ENCODE results near the gene SERPINA5.

SERPINA5 gene

GRCh38 chr14:94543449-94544124 is 37.6 kb upstream of the SERPINA5 start:
- H2BK15ac ChIP-seq (replicated peaks; ENCODE audit: low read depth): no peak overlapping the region
- no peak overlapping the region for H3K27ac ChIP-seq (ENCODE audit: low read depth, low read length)
- no peaks in the 10 kb centered on the region for H3K79me2 ChIP-seq (ENCODE audit: control insufficient read depth, insufficient read depth, low read length)
- no peak overlapping the region for H2AK5ac ChIP-seq (ENCODE audit: low read length)
- H3K4ac ChIP-seq (ENCODE audit: low read depth, low read length): no peak overlapping the region
- no peak overlapping the region for H4K5ac ChIP-seq (ENCODE audit: low read length)
- H3K36me3 ChIP-seq (ENCODE audit: control insufficient read depth, insufficient read depth, low read length): no peaks in the 10 kb centered on the region
- no peak overlapping the region for H3K56ac ChIP-seq (ENCODE audit: low read length)
- no peak overlapping the region for H2BK120ac ChIP-seq (ENCODE audit: low read depth, low read length)
- no peaks in the 10 kb centered on the region for H3K27me3 ChIP-seq (ENCODE audit: insufficient read depth, low read length, poor library complexity)
- H3K9ac ChIP-seq (ENCODE audit: low read length): no peak overlapping the region
- H2BK5ac ChIP-seq (ENCODE audit: low read length): no peak overlapping the region
- no peak for DNase-seq
- no peak overlapping the region for H3K18ac ChIP-seq (ENCODE audit: low read length)
- no peak overlapping the region for H3K4me3 ChIP-seq (ENCODE audit: low read length)
- peaks cover 3% of the 10 kb centered on the region for H3K4me1 ChIP-seq (ENCODE audit: control insufficient read depth, low read depth, low read length)
- no peak overlapping the region for H4K8ac ChIP-seq (ENCODE audit: low read depth, low read length)
- no peak overlapping the region for H3K23ac ChIP-seq (ENCODE audit: low read length)
- no CpG with 5 or more reads among the region's 15 CpGs for WGBS (ENCODE audit: extremely low coverage, insufficient coverage, low lambda C conversion rate)
- no peak overlapping the region for H3K4me2 ChIP-seq (ENCODE audit: low read length)
- H3K79me1 ChIP-seq (ENCODE audit: low read length): no peaks in the 10 kb centered on the region

GRCh38 chr14:94544726-94545125 is 36.5 kb upstream of the SERPINA5 start:
- no peaks in the 10 kb centered on the region for H3K79me2 ChIP-seq (ENCODE audit: control insufficient read depth, insufficient read depth, low read length)
- no peak overlapping the region for H3K4me2 ChIP-seq (ENCODE audit: low read length)
- H2BK120ac ChIP-seq (ENCODE audit: low read depth, low read length): no peak overlapping the region
- no peak overlapping the region for H3K4ac ChIP-seq (ENCODE audit: low read depth, low read length)
- H3K23ac ChIP-seq (ENCODE audit: low read length): no peak overlapping the region
- no peak overlapping the region for H2AK5ac ChIP-seq (ENCODE audit: low read length)
- no peak overlapping the region for H3K56ac ChIP-seq (ENCODE audit: low read length)
- H3K36me3 ChIP-seq (ENCODE audit: control insufficient read depth, insufficient read depth, low read length): no peaks in the 10 kb centered on the region
- H3K27me3 ChIP-seq (ENCODE audit: insufficient read depth, low read length, poor library complexity): no peaks in the 10 kb centered on the region
- H3K79me1 ChIP-seq (ENCODE audit: low read length): no peaks in the 10 kb centered on the region
- H2BK15ac ChIP-seq (replicated peaks; ENCODE audit: low read depth): no peak overlapping the region
- H4K5ac ChIP-seq (ENCODE audit: low read length): no peak overlapping the region
- H3K27ac ChIP-seq (ENCODE audit: low read depth, low read length): no peak overlapping the region
- no peak for DNase-seq
- WGBS (ENCODE audit: extremely low coverage, insufficient coverage, low lambda C conversion rate): no CpG with 5 or more reads among the region's 7 CpGs
- H3K18ac ChIP-seq (ENCODE audit: low read length): no peak overlapping the region
- H2BK5ac ChIP-seq (ENCODE audit: low read length): no peak overlapping the region
- no peak overlapping the region for H4K8ac ChIP-seq (ENCODE audit: low read depth, low read length)
- no peak overlapping the region for H3K9ac ChIP-seq (ENCODE audit: low read length)
- peaks cover 3% of the 10 kb centered on the region for H3K4me1 ChIP-seq (ENCODE audit: control insufficient read depth, low read depth, low read length)
- H3K4me3 ChIP-seq (ENCODE audit: low read length): no peak overlapping the region

- no peak overlapping the region for H3K27ac ChIP-seq (ENCODE audit: low read depth, low read length)
- H3K4me3 ChIP-seq (ENCODE audit: low read length): no peak overlapping the region
- peak; percentile 27 for DNase-seq
- no peak overlapping the region for H2AK5ac ChIP-seq (ENCODE audit: low read length)
- H4K8ac ChIP-seq (ENCODE audit: low read depth, low read length): no peak overlapping the region
- no peak overlapping the region for H3K4me2 ChIP-seq (ENCODE audit: low read length)
- H3K56ac ChIP-seq (ENCODE audit: low read length): no peak overlapping the region
- no peak overlapping the region for H2BK5ac ChIP-seq (ENCODE audit: low read length)
- no peaks in the 10 kb centered on the region for H3K27me3 ChIP-seq (ENCODE audit: insufficient read depth, low read length, poor library complexity)
- no peaks in the 10 kb centered on the region for H3K36me3 ChIP-seq (ENCODE audit: control insufficient read depth, insufficient read depth, low read length)
- no peak overlapping the region for H2BK120ac ChIP-seq (ENCODE audit: low read depth, low read length)
- H3K4me1 ChIP-seq (ENCODE audit: control insufficient read depth, low read depth, low read length): peaks cover 1% of the 10 kb centered on the region
- H4K5ac ChIP-seq (ENCODE audit: low read length): no peak overlapping the region
- no peak overlapping the region for H3K4ac ChIP-seq (ENCODE audit: low read depth, low read length)
- H3K79me2 ChIP-seq (ENCODE audit: control insufficient read depth, insufficient read depth, low read length): no peaks in the 10 kb centered on the region
- no CpG with 5 or more reads among the region's 15 CpGs for WGBS (ENCODE audit: extremely low coverage, insufficient coverage, low lambda C conversion rate)
- no peak overlapping the region for H3K23ac ChIP-seq (ENCODE audit: low read length)
- H3K9ac ChIP-seq (ENCODE audit: low read length): no peak overlapping the region
- H3K79me1 ChIP-seq (ENCODE audit: low read length): no peaks in the 10 kb centered on the region
- no peak overlapping the region for H3K18ac ChIP-seq (ENCODE audit: low read length)
- no peak overlapping the region for H2BK15ac ChIP-seq (replicated peaks; ENCODE audit: low read depth)
These were observed 35.9 kb upstream of the SERPINA5 start for GRCh38 chr14:94545131-94545841.

GRCh38 chr14:94547151-94547680 is 34.0 kb upstream of the SERPINA5 start:
- no peak overlapping the region for H3K4ac ChIP-seq (ENCODE audit: low read depth, low read length)
- H3K18ac ChIP-seq (ENCODE audit: low read length): no peak overlapping the region
- no peaks in the 10 kb centered on the region for H3K27me3 ChIP-seq (ENCODE audit: insufficient read depth, low read length, poor library complexity)
- H4K5ac ChIP-seq (ENCODE audit: low read length): no peak overlapping the region
- no peaks in the 10 kb centered on the region for H3K4me1 ChIP-seq (ENCODE audit: control insufficient read depth, low read depth, low read length)
- WGBS (ENCODE audit: extremely low coverage, insufficient coverage, low lambda C conversion rate): no CpG with 5 or more reads among the region's 8 CpGs
- H3K9ac ChIP-seq (ENCODE audit: low read length): no peak overlapping the region
- no peak overlapping the region for H3K27ac ChIP-seq (ENCODE audit: low read depth, low read length)
- no peaks in the 10 kb centered on the region for H3K36me3 ChIP-seq (ENCODE audit: control insufficient read depth, insufficient read depth, low read length)
- no peaks in the 10 kb centered on the region for H3K79me1 ChIP-seq (ENCODE audit: low read length)
- H2AK5ac ChIP-seq (ENCODE audit: low read length): no peak overlapping the region
- H3K4me2 ChIP-seq (ENCODE audit: low read length): no peak overlapping the region
- no peaks in the 10 kb centered on the region for H3K79me2 ChIP-seq (ENCODE audit: control insufficient read depth, insufficient read depth, low read length)
- DNase-seq: no peak
- H3K4me3 ChIP-seq (ENCODE audit: low read length): no peak overlapping the region
- H2BK120ac ChIP-seq (ENCODE audit: low read depth, low read length): no peak overlapping the region
- H4K8ac ChIP-seq (ENCODE audit: low read depth, low read length): no peak overlapping the region
- H2BK15ac ChIP-seq (replicated peaks; ENCODE audit: low read depth): no peak overlapping the region
- H3K56ac ChIP-seq (ENCODE audit: low read length): no peak overlapping the region
- H3K23ac ChIP-seq (ENCODE audit: low read length): no peak overlapping the region
- no peak overlapping the region for H2BK5ac ChIP-seq (ENCODE audit: low read length)

GRCh38 chr14:94547726-94548125 is 33.5 kb upstream of the SERPINA5 start:
- Histone ChIP-seq H3K18ac (ENCODE audit: low read length) (no peak overlapping the region), H2BK15ac (replicated peaks; ENCODE audit: low read depth) (no peak overlapping the region), H3K79me1 (ENCODE audit: low read length) (no peaks in the 10 kb centered on the region), H3K36me3 (ENCODE audit: control insufficient read depth, insufficient read depth, low read length) (no peaks in the 10 kb centered on the region), H2BK120ac (ENCODE audit: low read depth, low read length) (no peak overlapping the region), H3K27me3 (ENCODE audit: insufficient read depth, low read length, poor library complexity) (no peaks in the 10 kb centered on the region), H2AK5ac (ENCODE audit: low read length) (no peak overlapping the region), H3K4ac (ENCODE audit: low read depth, low read length) (no peak overlapping the region), H3K9ac (ENCODE audit: low read length) (no peak overlapping the region), H2BK5ac (ENCODE audit: low read length) (no peak overlapping the region), H3K27ac (ENCODE audit: low read depth, low read length) (no peak overlapping the region), H3K23ac (ENCODE audit: low read length) (no peak overlapping the region), H4K8ac (ENCODE audit: low read depth, low read length) (no peak overlapping the region), H4K5ac (ENCODE audit: low read length) (no peak overlapping the region), H3K4me2 (ENCODE audit: low read length) (no peak overlapping the region), H3K4me1 (ENCODE audit: control insufficient read depth, low read depth, low read length) (no peaks in the 10 kb centered on the region), H3K56ac (ENCODE audit: low read length) (no peak overlapping the region), H3K4me3 (ENCODE audit: low read length) (no peak overlapping the region), H3K79me2 (ENCODE audit: control insufficient read depth, insufficient read depth, low read length) (no peaks in the 10 kb centered on the region)
- no peak for DNase-seq
- no CpG with 5 or more reads among the region's 4 CpGs for WGBS (ENCODE audit: extremely low coverage, insufficient coverage, low lambda C conversion rate)

Measured in mesendoderm (in vitro differentiated cells).